Measurements from ENCODE around the gene INMT. TPM values are rescaled to one million over a fixed set of nuclear protein-coding genes. Genes with fewer than 3 reads are reported as not detected.

Gene INMT
- total and polyA plus RNA-seq, 2 experiments from 2014 or later, result 0.79 to 1.1 TPM

GRCh38 chr7:30755384-30756154 lies 3.6 kb downstream of the INMT start:
- Mint-ChIP-seq H3K4me1 (no peaks in the 10 kb centered on the region), H3K4me3 (no peak overlapping the region), H3K36me3 (ENCODE audit: low read depth) (no peaks in the 10 kb centered on the region; the same call in 2 of the 3 replicates), H3K9me3 (no peaks in the 10 kb centered on the region), H3K27me3 (ENCODE audit: insufficient read depth, low read depth, poor library complexity) (no peaks in the 10 kb centered on the region), H3K27ac (no peak overlapping the region)
- H3F3A ChIP-seq (replicated peaks; ENCODE audit: low read depth), result no peaks in the 10 kb centered on the region
- H3K79me2 ChIP-seq (replicated peaks; ENCODE audit: insufficient read depth), result no peaks in the 10 kb centered on the region
- H3K9me2 ChIP-seq (ENCODE audit: insufficient read depth), result peaks cover 11% of the 10 kb centered on the region; the same call in 1 of the 2 replicates
- H3K36me3 ChIP-seq (ENCODE audit: insufficient read depth), result no peaks in the 10 kb centered on the region
- H3K27ac ChIP-seq (ENCODE audit: low read depth), result no peak overlapping the region
- H3K4me2 ChIP-seq, result no peak overlapping the region
- ATAC-seq, result peak; percentile 30; the same call in 1 of the 3 replicates
- no peaks in the 10 kb centered on the region for H4K20me1 ChIP-seq (replicated peaks; ENCODE audit: insufficient read depth)
- DNase-seq (ENCODE audit: low spot score), result no peak
- no peak overlapping the region for H3K4me3 ChIP-seq
- H3K27me3 ChIP-seq (ENCODE audit: insufficient read depth), result no peaks in the 10 kb centered on the region
- H2AFZ ChIP-seq, result no peak overlapping the region
- 0 out of 4 replicates have a peak, but pooled peaks of 1 of the 2 experiments have one; percentile 6 for TF ChIP-seq CTCF (conservative IDR thresholded peaks at IDR 0.05; ENCODE audit: low read depth in 2 of 2)
- TF ChIP-seq, protein P1, sequence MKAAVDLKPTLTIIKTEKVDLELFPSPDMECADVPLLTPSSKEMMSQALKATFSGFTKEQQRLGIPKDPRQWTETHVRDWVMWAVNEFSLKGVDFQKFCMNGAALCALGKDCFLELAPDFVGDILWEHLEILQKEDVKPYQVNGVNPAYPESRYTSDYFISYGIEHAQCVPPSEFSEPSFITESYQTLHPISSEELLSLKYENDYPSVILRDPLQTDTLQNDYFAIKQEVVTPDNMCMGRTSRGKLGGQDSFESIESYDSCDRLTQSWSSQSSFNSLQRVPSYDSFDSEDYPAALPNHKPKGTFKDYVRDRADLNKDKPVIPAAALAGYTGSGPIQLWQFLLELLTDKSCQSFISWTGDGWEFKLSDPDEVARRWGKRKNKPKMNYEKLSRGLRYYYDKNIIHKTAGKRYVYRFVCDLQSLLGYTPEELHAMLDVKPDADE (IDR thresholded peaks at IDR 0.05), result no peak
- TF ChIP-seq STAT1 (IDR thresholded peaks at IDR 0.05; ENCODE audit: unreplicated experiment), result no peak
- no peaks in the 10 kb centered on the region for H3K4me1 ChIP-seq (ENCODE audit: insufficient read depth)

GRCh38 chr7:30757342-30757692 lies 5.4 kb downstream of the INMT start:
- Histone ChIP-seq H3K4me1 (ENCODE audit: insufficient read depth) (no peaks in the 10 kb centered on the region), H3K79me2 (replicated peaks; ENCODE audit: insufficient read depth) (no peaks in the 10 kb centered on the region), H3K4me3 (no peak overlapping the region), H3K9me2 (ENCODE audit: insufficient read depth) (peaks cover 11% of the 10 kb centered on the region; the same call in 1 of the 2 replicates), H3K36me3 (ENCODE audit: insufficient read depth) (no peaks in the 10 kb centered on the region), H3K27me3 (ENCODE audit: insufficient read depth) (no peaks in the 10 kb centered on the region), H4K20me1 (replicated peaks; ENCODE audit: insufficient read depth) (no peaks in the 10 kb centered on the region; the same call in 1 of the 2 replicates), H2AFZ (no peak overlapping the region), H3F3A (replicated peaks; ENCODE audit: low read depth) (no peaks in the 10 kb centered on the region), H3K4me2 (no peak overlapping the region), H3K27ac (ENCODE audit: low read depth) (no peak overlapping the region)
- Mint-ChIP-seq H3K4me1 (no peaks in the 10 kb centered on the region), H3K9me3 (no peaks in the 10 kb centered on the region), H3K36me3 (ENCODE audit: low read depth) (no peaks in the 10 kb centered on the region), H3K4me3 (no peak overlapping the region), H3K27me3 (ENCODE audit: insufficient read depth, low read depth, poor library complexity) (no peaks in the 10 kb centered on the region), H3K27ac (0 out of 2 replicates have a peak overlapping the region, but pooled peaks have one; percentile 69)
- ATAC-seq (no peak), DNase-seq (ENCODE audit: low spot score) (no peak)
- no peak for TF ChIP-seq NANOG (IDR thresholded peaks at IDR 0.05; ENCODE audit: borderline replicate concordance)
- TF ChIP-seq STAT1 (IDR thresholded peaks at IDR 0.05; ENCODE audit: unreplicated experiment), result no peak
- TF ChIP-seq EZH2 (IDR thresholded peaks at IDR 0.05; ENCODE audit: low read depth, unreplicated experiment), result no peak
- no peak for TF ChIP-seq ZNF331 (CRISPR knock-in tag; IDR thresholded peaks at IDR 0.05; ENCODE audit: low read depth)
- TF ChIP-seq, protein P1 (IDR thresholded peaks at IDR 0.05), result no peak
- no peak for TF ChIP-seq EZH2phosphoT487 (IDR thresholded peaks at IDR 0.05; ENCODE audit: unreplicated experiment)
- no peak for TF ChIP-seq ZNF114 (CRISPR knock-in tag; IDR thresholded peaks at IDR 0.05)
- TF ChIP-seq REST (IDR thresholded peaks at IDR 0.05; ENCODE audit: unreplicated experiment), result no peak
- no peak for TF ChIP-seq POLR2AphosphoS5 (IDR thresholded peaks at IDR 0.05; ENCODE audit: low read depth)
- no peak for TF ChIP-seq JUNB (IDR thresholded peaks at IDR 0.05; ENCODE audit: unreplicated experiment)
- TF ChIP-seq CREB1 (CRISPR knock-in tag; IDR thresholded peaks at IDR 0.05; ENCODE audit: low read depth), result no peak

Data from GM23338 (cell line).